22Rv1 (cell line): Measurements from ENCODE around the gene CD7.

Experiments used
- H3K27ac ChIP-seq: fragments of 450-650 bp; 2 replicates; pipeline ENCODE4 v1.5.1; 2017
- ZFX ChIP-seq: fragments of 450-650 bp; IDR thresholded peaks from 2 replicates; pipeline ENCODE4 v1.6.1; 2017; ENCODE audit warnings: antibody characterized with exemption, borderline replicate concordance
- TF ChIP-seq, protein P1 (sequence below): fragments of 450-650 bp; IDR thresholded peaks from 2 replicates; pipeline ENCODE4 v1.5.1; 2017; ENCODE audit warnings: mild to moderate bottlenecking

Gene CD7

DNA sequence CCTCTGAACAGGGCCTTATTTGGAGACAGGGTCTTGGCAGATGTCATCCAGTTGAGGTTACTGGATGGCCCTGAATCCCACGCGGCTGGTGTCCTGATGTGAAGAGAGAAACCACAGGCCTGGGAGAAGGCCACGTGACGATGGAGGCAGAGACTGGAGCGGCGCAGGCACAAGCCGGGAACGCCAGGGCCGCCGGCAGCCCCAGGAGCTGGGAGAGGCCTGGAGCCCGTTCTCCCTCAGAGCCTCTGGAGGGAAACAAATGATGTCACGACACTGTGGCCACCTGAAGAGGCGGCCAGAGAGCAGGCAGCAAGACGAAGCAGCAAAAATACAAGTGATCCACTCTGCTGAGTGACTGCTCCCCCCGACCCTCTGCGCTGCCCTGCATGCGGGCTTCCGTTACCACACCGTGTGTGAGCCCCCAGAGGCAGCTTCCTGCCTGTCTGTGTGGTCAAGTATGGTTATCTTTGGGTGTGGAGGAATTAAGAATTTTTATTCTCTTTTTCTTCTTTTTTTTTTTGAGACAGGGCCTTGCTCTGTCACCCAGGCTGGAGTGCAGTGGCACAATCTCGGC is 11.6 kb downstream of the CD7 start:
- no peak for TF ChIP-seq ZFX
- TF ChIP-seq, protein P1, sequence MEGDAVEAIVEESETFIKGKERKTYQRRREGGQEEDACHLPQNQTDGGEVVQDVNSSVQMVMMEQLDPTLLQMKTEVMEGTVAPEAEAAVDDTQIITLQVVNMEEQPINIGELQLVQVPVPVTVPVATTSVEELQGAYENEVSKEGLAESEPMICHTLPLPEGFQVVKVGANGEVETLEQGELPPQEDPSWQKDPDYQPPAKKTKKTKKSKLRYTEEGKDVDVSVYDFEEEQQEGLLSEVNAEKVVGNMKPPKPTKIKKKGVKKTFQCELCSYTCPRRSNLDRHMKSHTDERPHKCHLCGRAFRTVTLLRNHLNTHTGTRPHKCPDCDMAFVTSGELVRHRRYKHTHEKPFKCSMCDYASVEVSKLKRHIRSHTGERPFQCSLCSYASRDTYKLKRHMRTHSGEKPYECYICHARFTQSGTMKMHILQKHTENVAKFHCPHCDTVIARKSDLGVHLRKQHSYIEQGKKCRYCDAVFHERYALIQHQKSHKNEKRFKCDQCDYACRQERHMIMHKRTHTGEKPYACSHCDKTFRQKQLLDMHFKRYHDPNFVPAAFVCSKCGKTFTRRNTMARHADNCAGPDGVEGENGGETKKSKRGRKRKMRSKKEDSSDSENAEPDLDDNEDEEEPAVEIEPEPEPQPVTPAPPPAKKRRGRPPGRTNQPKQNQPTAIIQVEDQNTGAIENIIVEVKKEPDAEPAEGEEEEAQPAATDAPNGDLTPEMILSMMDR = no peak

DNA sequence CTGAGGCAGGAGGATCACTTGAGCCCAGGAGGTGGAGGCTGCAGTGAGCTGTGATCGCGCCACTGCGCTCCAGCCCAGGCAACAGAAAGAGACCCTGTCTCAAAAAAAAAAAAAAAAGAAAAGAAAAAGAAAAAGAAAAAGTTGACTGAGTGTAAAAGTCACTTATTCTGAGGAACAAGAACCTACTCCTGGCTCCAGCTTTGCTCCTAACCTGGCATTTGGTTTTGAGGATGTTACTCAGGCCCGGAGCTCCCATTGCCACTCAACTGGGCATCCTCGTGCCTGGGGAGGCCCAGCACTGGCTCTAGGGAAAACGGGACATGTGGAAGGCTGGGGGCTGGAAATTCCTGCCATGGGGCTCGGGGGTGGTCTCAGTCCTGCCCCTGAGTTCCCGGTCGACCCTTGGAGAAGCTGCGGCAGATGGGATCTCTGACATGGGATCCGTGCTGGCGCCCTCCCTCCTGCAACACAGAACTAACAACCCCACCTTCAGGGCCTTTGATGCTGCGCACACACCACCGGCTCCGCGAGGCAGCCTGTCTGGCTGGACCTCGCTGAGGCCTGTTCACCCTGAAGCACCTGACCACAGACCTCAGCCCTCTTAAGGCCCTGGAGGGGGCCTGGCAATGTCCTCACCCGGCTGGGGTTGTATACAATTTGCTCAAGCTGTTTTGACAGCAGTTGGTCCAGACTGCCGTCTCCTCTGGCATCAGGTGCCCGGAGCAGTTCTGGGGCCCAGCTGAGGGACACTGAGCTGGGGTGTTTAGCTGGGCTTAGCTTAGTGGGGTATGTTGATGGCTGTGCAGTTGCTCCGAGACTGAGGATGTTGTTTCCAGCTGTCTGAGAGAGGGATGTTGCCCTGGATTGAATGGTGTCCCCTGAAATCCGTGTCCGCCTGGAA is 12.3 kb downstream of the CD7 start:
- H3K27ac ChIP-seq = no peak overlapping the region

More for the DNA sequence above, 11.6 kb downstream of the CD7 start:
- no peak overlapping the region for H3K27ac ChIP-seq

DNA sequence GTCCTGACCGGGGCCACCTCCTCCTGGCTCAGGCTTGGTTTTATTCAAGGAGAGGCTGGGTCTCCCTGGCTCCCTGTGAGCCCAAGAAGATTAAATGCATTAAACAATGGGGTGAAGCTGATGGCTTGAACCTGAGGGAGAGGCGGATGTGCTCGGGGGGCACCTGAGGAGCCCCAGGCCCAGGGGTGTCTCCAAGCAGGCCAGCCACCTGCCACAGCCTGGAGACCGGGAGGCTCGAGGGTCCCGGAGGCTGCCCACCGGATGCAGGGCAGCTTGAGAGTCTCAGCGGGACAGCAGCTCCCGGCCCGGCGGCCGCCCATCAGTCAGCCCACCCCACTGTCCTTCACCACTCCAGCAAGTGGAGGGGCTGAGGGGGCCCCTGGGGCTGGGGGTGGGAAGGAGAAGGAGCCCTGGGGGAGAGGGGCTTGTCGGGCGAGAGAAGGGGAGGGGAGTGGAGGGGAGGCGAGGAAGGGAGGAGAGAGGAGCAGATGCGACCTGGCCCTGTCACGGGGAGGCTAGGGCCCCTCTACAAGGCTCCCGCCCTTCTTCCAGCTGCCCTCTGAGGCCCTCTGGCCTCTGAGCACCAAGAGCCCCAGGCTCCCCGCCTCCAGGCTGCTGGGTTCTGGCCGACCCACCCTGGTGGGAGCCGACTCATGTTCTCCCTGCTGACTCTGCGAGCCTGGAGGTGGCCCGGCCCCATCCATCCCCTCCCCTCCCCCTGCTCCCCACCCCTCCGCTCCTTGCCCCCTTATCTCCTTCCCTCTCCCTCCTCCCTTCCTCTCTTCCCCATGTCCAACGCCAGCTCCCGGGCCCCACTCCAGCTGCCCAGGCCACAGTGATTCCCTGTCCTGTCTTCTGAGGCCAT is 13.2 kb downstream of the CD7 start:
- TF ChIP-seq, protein P1 = no peak
- TF ChIP-seq ZFX = no peak
- no peak overlapping the region for H3K27ac ChIP-seq

More for the DNA sequence above, 12.3 kb downstream of the CD7 start:
- TF ChIP-seq, protein P1 = no peak
- no peak for TF ChIP-seq ZFX

DNA sequence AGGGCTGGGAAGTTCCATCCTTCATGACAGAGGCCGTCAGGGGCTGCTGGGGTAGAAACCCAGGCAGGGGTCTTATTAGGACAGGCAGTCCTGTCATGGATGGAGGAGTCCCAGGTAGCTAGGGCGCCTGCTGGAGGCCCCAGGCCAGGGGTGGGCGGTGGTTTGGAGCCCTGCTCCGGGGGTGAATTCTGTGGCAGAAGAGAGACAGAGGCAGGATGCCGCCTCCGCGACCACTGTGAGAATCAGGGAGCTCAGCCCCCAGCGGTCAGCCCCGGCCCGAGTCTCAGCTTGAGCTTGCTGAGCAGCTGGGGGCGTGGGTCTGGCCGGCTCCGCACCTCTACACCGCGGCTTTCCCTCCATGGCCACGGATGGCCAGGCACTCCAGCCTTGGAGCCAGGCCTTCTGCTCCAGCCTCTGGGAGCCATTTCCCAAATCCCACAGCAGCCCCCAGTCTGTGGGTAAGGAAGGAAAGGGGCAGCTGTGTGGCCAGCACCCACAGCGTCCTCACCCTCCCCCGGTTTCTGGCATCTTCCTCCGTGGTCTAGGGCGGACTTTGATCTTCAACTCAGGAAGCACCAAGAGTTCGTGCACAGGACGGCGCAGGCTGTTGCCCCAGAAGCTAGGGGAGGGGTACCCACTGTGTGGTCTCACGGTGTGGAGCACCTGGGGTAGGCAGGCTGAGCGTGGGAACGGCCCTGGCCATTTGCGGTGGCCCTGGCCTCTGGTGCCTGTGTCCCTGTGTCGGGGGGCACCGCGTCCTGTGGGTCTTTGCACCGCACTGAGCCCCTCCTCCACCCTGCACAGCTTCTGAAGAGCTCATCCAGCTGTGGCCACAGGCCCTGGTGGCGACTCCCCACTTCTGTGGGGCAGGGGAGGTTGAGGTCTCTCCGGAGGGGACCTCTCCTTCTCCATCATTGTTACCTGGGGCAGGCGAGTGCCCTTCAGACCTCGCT is 14.1 kb downstream of the CD7 start:
- no peak for TF ChIP-seq ZFX
- TF ChIP-seq, protein P1 = no peak
- H3K27ac ChIP-seq = no peak overlapping the region

GRCh38 chr17:82302568-82302963 is 14.8 kb downstream of the CD7 start:
- no peak for TF ChIP-seq ZFX
- TF ChIP-seq, protein P1 = no peak
- H3K27ac ChIP-seq = no peak overlapping the region

GRCh38 chr17:82301916-82302567 is 15.4 kb downstream of the CD7 start:
- TF ChIP-seq, protein P1 = no peak
- no peak for TF ChIP-seq ZFX
- no peak overlapping the region for H3K27ac ChIP-seq
